ENCODE measurements around the gene HOXC13. TPM values are rescaled to one million over a fixed set of nuclear protein-coding genes. Genes with fewer than 3 reads are reported as not detected.

Gene HOXC13, protein sequence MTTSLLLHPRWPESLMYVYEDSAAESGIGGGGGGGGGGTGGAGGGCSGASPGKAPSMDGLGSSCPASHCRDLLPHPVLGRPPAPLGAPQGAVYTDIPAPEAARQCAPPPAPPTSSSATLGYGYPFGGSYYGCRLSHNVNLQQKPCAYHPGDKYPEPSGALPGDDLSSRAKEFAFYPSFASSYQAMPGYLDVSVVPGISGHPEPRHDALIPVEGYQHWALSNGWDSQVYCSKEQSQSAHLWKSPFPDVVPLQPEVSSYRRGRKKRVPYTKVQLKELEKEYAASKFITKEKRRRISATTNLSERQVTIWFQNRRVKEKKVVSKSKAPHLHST
- total RNA-seq (2014; rRNA removed; shearing (Covaris generic)): 6.0 and 7.2 TPM in 2 replicates

DNA sequence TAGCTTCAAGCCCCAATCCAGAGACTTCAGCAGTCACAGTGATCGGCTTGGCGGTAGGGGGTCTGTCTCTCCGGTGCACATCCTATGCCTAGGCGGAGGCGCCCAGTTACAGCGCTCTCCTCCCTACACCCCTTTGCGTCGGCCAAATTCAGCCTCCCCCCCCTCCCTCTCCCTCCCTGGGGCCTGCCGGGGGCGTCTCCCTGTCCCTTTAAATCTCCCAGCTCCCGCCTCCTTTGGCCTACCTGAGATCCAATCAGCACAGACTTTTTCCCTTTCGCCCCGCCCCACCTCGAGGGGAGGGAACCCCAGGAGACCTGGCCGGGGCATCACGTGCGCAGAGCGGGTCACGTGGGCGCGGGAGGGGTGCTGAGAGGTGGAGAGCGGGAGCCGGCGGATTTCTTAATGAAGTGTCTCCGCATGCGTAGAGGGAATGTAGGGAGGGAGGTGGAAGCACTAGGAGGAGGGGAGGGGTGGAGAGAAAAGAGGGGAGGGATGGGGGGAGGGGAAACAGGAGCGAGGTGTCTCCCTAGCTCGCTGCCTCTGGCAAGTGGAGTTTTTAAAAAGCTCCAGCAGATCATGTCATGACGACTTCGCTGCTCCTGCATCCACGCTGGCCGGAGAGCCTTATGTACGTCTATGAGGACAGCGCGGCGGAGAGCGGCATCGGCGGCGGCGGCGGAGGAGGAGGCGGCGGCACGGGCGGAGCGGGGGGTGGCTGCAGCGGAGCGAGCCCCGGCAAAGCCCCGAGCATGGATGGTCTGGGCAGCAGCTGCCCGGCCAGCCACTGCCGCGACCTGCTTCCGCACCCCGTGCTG lies at the start of gene HOXC13:
Gene HOXC13, plus strand, starts transcription at position 506 of the 815 bp plus-strand sequence. Its CDS starts 76 bp downstream, at position 582.
- Histone ChIP-seq H3K4me3 (peak within 1 kb of the TSS; percentile 71), H3K4me1 (replicated peaks) (peaks cover 33% of the 10 kb centered on the region), H3K27ac (no peak within 1 kb of the TSS), H3K27me3 (replicated peaks) (no peaks in the 10 kb centered on the region), H3K36me3 (0 out of 2 replicates have a peak, but pooled peaks cover 3% of the 10 kb centered on the region), H3K9me3 (replicated peaks) (no peaks in the 10 kb centered on the region)
- peak; percentile 99 to 100 for DNase-seq (ENCODE audit: low read depth in 1 of 2, low spot score in 2 of 2)

DNA sequence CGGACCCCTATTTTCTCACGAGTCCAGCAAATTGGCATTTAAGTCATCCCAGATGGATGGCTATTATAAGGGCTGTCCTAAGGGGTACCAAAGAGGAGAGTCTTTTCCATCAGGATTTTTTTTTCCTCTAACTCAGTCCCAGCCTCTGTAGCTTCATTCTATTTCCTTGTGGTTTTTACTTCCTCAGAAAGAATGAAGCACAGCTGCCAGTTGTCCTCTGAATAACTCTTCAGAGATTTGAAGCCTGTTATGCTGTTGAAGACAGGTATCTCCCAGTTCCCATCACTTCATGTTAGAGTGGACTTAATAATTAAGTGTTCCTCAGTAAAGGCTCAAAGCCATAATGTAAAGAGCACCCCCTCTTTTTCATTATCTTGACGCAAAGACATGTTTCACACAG lies 48.5 kb upstream of the HOXC13 start:
- Histone ChIP-seq H3K9me3 (replicated peaks) (no peaks in the 10 kb centered on the region), H3K4me1 (replicated peaks) (no peaks in the 10 kb centered on the region), H3K27ac (no peak overlapping the region), H3K27me3 (replicated peaks) (no peaks in the 10 kb centered on the region), H3K36me3 (no peaks in the 10 kb centered on the region), H3K4me3 (no peak overlapping the region)
- DNase-seq (ENCODE audit: low read depth in 1 of 2, low spot score in 2 of 2): no peak

DNA sequence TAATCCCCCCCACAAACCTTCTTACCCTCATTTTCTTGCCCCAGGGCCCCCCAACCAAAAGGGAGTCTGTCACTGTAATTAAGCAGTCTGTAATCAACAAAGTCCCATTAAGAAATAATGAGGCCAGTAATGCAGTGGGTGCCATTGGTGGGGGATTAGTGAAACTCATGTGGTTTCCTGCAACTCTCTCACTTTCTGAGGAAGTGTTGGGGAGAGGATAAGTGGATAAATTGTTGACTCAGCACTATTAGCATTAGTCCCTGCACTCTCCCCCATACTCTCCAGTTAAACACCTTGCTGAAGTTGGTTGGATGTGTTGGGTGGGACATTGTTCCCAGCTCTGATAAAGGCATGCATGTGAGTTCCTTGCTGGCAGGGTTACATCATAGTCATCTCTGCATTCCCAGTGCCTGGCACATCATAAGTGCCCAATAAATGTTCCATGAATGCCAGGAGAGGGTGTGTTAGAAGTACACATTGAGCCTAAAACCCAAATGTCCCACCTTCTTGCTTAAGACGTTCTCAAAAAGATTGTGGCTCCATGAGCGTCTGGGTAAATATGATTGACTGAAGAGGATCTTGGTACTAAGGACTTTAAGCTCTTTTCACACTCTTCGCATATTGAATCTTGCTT lies 45.8 kb upstream of the HOXC13 start:
- Histone ChIP-seq H3K27me3 (replicated peaks) (no peaks in the 10 kb centered on the region), H3K36me3 (no peaks in the 10 kb centered on the region), H3K4me1 (replicated peaks) (no peaks in the 10 kb centered on the region), H3K4me3 (no peak overlapping the region), H3K27ac (no peak overlapping the region), H3K9me3 (replicated peaks) (no peaks in the 10 kb centered on the region)
- no peak for DNase-seq (ENCODE audit: low read depth in 1 of 2, low spot score in 2 of 2)

DNA sequence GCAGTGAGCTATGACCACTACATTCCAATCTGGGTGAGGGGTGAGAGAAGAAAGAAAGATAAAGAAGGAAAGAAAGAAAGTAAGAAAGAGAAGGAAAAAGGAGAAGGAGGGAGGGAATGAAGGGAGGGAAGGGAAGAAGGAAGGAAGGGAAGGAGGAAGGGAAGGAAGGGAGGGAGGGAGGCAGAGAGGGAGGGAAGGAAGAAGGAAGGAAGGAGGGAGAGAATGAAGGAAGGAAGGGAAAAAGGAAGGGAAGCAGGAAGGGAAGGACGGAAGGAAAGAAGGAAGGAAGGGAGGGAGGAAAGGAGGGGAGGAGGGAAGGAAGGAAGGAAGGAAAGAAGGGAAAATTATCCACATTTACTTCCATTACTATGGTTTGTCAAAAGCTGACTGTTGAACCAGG lies 39.4 kb upstream of the HOXC13 start:
- no peak overlapping the region for H3K4me3 ChIP-seq
- H3K27ac ChIP-seq: no peak overlapping the region
- H3K27me3 ChIP-seq (replicated peaks): no peaks in the 10 kb centered on the region; the same call in 1 of the 2 replicates
- no peak for DNase-seq (ENCODE audit: low read depth in 1 of 2, low spot score in 2 of 2)
- no peaks in the 10 kb centered on the region for H3K9me3 ChIP-seq (replicated peaks)
- no peaks in the 10 kb centered on the region for H3K36me3 ChIP-seq
- H3K4me1 ChIP-seq (replicated peaks): no peaks in the 10 kb centered on the region

DNA sequence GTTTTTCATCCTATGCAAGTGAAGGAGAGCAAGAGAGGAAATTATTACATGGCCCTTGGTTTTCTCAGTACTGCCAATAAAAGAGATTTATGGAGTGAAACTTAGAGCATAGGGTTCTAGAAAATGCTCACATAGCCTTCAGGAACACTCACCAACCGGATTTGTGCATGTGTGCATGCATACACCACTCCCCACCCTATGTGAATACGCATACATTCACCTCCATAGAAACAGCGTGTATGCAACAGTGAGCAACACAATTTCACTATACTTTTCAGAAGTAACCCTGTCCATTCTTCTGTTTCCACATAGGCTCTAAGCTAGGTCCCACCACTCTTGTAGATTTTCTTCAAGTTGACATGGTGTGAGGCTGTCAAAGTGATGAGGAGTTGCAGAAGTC lies 31.5 kb upstream of the HOXC13 start:
- no peak overlapping the region for H3K27ac ChIP-seq
- no peaks in the 10 kb centered on the region for H3K4me1 ChIP-seq (replicated peaks)
- H3K9me3 ChIP-seq (replicated peaks): no peaks in the 10 kb centered on the region

DNA sequence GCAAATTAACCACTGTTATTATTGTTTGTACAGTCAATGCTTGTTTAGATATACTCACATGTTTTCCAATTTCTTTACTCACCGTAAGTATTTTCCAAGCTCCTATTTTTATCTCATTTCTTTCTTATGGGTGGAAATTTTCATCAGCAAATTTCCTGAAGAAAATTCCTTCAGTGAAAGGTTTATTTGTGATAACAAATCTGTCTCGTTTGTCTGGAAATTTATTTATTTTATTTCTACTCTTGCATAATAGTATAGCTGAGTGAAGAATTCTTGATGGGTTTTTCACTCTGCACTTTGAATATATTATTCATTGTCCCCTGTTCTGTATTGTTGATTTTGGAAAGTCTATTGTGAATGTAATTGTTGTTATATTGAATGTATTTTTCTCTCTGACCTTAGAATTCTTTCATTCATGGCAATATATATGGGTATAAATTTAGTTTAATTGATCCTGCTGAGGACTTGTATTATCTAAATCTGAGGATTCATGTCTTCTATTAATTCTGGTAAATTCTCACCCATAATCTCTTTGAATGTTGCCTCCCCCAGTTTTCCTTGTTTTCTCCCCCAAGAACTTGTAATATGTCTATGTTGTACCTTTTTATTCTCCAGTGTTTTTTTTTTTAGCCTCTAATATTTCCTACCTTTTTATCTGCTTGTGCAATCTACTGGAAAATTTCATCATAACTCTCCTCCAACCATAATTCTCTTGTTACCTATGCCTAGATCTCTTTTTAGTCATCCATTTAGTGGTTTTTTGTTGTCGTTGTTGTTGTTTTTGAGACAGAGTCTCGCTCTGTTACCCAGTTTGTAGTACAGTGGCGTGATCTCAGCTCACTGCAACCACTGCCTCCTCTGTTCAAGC lies 21.6 kb upstream of the HOXC13 start:
- H3K9me3 ChIP-seq (replicated peaks): no peaks in the 10 kb centered on the region
- H3K4me3 ChIP-seq: no peak overlapping the region
- no peak overlapping the region for H3K27ac ChIP-seq
- peak in 1 of 2 experiments; percentile 17 for DNase-seq (ENCODE audit: low read depth in 1 of 2, low spot score in 2 of 2)
- peaks cover 9% of the 10 kb centered on the region for H3K4me1 ChIP-seq (replicated peaks)
- H3K27me3 ChIP-seq (replicated peaks): no peaks in the 10 kb centered on the region
- no peaks in the 10 kb centered on the region for H3K36me3 ChIP-seq

More for the DNA sequence above, 31.5 kb upstream of the HOXC13 start:
- no peak for DNase-seq (ENCODE audit: low read depth in 1 of 2, low spot score in 2 of 2)
- Histone ChIP-seq H3K27me3 (replicated peaks) (0 out of 2 replicates have a peak, but pooled peaks cover 3% of the 10 kb centered on the region), H3K4me3 (no peak overlapping the region), H3K36me3 (no peaks in the 10 kb centered on the region)

DNA sequence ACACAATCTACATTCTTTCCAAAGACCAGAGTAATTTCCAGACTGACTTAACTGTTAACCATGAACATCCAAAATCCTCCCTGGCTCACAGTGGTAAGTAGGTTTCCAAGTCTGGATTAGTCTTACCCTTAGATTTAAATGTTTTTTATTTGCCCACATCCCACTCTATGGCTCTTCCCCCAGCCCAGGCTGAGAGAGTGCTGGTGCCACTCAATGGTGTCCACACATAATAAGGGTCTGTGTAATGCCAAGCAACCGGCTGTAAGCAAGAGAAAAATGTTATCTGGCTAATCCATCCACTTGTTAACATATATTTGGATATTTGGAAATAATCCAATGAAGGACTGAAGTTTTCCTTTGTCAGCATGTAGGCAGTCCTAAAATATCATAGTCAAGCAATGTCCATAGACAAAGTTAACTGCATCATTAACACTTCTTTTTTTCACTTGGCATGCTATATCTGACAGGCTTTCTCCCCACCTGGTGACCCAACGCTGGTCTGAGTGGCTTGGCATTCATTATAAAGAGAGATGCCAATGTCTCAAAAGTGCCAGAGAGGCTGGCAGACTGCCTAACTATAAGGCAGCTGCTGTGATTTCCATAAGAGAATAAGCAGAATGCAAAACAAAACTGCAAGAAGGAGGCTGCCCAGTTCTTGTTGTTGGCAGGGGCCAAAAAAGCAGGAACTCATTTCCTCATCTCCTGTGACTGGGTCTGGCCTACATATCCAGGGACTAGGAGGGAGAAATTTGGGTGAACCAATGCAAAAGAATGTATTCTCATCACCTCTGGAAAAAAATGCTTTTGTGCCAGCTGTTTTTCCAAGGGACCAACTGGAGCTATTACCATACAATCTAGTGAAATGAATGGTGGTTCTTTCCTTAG lies 13.9 kb upstream of the HOXC13 start:
- no peak overlapping the region for H3K27ac ChIP-seq
- no peaks in the 10 kb centered on the region for H3K36me3 ChIP-seq
- no peaks in the 10 kb centered on the region for H3K9me3 ChIP-seq (replicated peaks)
- H3K27me3 ChIP-seq (replicated peaks): peaks cover 9% of the 10 kb centered on the region
- no peak for DNase-seq (ENCODE audit: low read depth in 1 of 2, low spot score in 2 of 2)
- H3K4me3 ChIP-seq: no peak overlapping the region
- peaks cover 10% of the 10 kb centered on the region for H3K4me1 ChIP-seq (replicated peaks)

DNA sequence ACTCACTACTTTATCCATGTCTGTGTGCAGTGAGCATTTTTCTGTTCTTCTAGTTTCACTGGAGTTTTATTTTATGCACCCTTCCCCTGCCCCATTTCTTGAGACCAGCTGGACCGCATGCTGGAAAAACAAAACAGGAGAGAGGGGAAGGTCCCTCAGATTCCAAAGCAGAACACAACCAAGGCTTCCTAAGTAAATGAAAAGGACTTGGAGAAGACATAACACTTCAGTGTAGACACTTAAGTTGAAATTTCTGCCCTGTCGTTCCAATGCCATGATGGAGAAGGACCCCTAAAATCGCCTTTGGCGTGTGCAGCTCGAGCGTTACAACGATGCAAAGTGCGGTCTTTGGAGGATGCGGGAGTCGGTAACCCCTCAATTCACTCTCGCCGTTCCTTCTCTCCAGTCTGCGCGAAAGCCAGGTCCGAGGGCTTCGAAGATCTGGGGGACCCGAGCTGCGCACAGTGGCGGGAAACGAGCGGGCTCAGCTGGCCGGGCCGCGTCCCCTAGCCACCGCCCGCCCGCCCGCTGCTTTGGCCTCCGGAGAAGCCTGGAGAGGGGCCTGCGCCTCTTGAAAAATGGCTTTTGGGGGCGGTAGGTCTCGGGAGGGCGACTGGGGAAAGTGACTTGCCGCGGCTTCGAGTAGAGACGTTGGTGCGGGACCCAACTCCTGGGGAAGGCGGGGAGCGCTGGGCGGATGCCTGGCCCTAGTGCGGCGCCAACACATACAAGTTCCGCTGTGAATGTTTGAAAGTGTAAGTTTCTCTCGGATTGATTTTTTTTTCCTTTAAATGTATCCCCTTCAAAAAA lies 11.2 kb upstream of the HOXC13 start:
- DNase-seq (ENCODE audit: low read depth in 1 of 2, low spot score in 2 of 2): no peak
- H3K27me3 ChIP-seq (replicated peaks): peaks cover 21% of the 10 kb centered on the region

DNA sequence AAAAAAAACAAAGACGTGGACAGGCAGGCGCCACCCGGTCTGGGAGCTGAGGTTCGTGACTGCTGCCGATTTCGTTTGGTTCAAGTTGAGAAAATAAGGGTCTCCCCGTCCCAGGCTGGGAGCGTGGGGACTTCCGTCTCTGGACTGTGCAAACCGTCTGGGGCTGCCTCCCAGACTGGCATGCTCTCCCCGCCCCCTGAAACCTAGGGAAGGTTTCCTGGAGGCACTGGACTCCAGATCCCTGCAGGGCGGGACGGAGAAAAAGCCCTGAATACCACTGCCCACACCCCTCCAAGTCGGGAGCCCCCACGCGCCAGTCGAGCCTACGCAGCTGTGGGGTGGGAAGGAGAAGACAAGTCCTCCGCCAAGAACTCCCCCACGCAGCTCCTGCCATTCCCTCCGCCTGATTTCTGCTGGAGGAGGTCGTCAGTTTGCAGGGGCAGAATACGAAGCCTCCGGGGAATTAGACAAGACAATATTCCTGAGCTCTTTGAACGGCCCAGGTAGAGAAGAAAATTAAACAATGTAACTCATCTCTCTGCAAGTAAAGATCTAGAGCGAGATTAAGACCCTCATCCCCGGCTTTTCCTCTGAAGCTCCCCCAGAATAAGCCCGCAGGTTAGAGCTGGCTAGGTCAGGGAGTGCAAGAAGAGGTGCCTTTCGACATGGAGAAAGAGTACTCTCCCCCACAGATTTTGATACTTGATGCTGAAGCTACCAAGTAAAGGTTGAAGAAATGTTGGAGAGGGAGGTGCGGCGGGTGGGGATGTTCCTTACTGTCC lies 10.4 kb upstream of the HOXC13 start:
- H3K4me3 ChIP-seq: peak overlapping the region; percentile 4; the same call in 1 of the 2 replicates
- peaks cover 10% of the 10 kb centered on the region for H3K4me1 ChIP-seq (replicated peaks)
- peak; percentile 39 to 49 for DNase-seq (ENCODE audit: low read depth in 1 of 2, low spot score in 2 of 2)
- no peak overlapping the region for H3K27ac ChIP-seq
- H3K9me3 ChIP-seq (replicated peaks): no peaks in the 10 kb centered on the region
- no peaks in the 10 kb centered on the region for H3K36me3 ChIP-seq
- H3K27me3 ChIP-seq (replicated peaks): peaks cover 21% of the 10 kb centered on the region

More for the DNA sequence above, 11.2 kb upstream of the HOXC13 start:
- H3K4me1 ChIP-seq (replicated peaks): peaks cover 10% of the 10 kb centered on the region
- no peak overlapping the region for H3K27ac ChIP-seq
- H3K36me3 ChIP-seq: no peaks in the 10 kb centered on the region
- peak overlapping the region; percentile 4; the same call in 1 of the 2 replicates for H3K4me3 ChIP-seq
- no peaks in the 10 kb centered on the region for H3K9me3 ChIP-seq (replicated peaks)

DNA sequence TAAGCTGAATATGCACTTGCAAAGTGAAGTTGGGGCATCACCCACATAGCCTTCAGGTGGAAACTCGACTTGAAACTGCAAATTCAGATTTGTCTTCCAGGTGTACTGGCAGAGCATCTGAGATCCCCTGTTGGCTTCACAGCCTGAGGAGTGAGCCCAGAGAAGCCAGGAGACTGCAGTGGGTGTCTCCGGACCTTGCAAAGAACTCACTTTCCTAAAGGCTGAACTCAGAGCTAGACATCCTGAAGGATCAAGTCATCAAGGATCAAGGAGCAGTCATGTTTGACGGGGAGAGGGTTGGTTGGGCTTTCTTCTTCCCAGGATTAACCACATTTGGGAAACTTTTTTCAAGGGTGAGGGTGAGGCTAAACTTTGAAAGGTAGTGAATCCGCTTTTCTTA lies 9.1 kb upstream of the HOXC13 start:
- Histone ChIP-seq H3K27ac (no peak overlapping the region), H3K9me3 (replicated peaks) (no peaks in the 10 kb centered on the region), H3K27me3 (replicated peaks) (peaks cover 21% of the 10 kb centered on the region), H3K4me3 (no peak overlapping the region), H3K4me1 (replicated peaks) (peaks cover 10% of the 10 kb centered on the region), H3K36me3 (no peaks in the 10 kb centered on the region)
- DNase-seq (ENCODE audit: low read depth in 1 of 2, low spot score in 2 of 2): no peak

DNA sequence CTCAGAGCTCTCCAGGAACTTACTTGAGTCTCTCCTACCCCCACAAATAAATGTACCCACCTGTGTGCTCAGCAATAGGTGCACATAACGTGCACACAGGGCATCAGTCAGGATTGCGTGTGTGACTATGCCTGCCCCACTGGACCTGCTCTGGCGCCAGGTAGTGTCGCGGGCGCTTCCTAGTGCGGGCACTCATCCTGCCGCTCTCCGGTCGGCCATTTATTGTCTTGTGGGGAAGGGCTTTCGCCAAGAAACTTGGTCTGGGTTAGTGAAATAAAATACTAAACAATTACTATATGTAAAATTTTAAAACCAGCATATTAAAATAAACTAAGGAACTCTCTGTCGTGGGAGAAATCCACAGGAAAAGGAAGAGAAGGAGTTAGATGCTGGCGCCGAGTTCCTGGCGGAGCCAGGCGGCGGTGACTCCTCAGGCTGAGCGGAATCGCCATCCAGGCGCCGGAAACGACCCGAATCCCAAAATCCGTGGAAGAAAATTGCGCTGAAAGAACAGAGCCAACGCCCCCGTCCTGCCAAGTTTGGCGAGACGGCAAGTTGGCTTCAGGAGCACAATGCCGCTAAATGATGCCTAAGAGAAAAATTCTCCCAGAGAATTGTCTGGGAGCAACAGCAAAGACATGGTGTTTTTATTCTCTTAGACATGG lies 7.9 kb upstream of the HOXC13 start:
- Histone ChIP-seq H3K36me3 (no peaks in the 10 kb centered on the region), H3K9me3 (replicated peaks) (no peaks in the 10 kb centered on the region), H3K4me1 (replicated peaks) (peaks cover 10% of the 10 kb centered on the region), H3K27ac (no peak overlapping the region), H3K27me3 (replicated peaks) (peaks cover 21% of the 10 kb centered on the region), H3K4me3 (no peak overlapping the region)
- DNase-seq (ENCODE audit: low read depth in 1 of 2, low spot score in 2 of 2): peak in 1 of 2 experiments; percentile 13

All from SJSA1 (cell line).